GM23338 (cell line): ENCODE results near the gene CRYAA. TPM values are rescaled to one million over a fixed set of nuclear protein-coding genes. Genes with fewer than 3 reads are reported as not detected.

Experiments
- ATAC-seq: fragments of 200-7000 bp; cut with Tn5 transposase; 3 replicates; pipeline ENCODE4 v1.9.1; 2020
- DNase-seq: peaks from one replicate; pipeline ENCODE4 v3.0.0-alpha.2; 2015; ENCODE audit warnings: low spot score
- H2AFZ ChIP-seq: fragments of 200-600 bp; sonication (generic); 2 replicates; pipeline ENCODE4 v1.8.0; 2016; ENCODE audit warnings: antibody characterized with exemption, mild to moderate bottlenecking, moderate library complexity
- H3F3A ChIP-seq: fragments of 200-600 bp; sonication (generic); replicated peaks from 2 replicates; pipeline ENCODE4 v1.8.0; 2017; ENCODE audit warnings: antibody characterized with exemption, mixed run types, low read depth
- H3K27ac ChIP-seq: fragments of 200-600 bp; sonication (generic); 2 replicates; pipeline ENCODE4 v1.6.1; 2016; ENCODE audit warnings: low read depth
- H3K27me3 ChIP-seq: fragments of 200-600 bp; sonication (generic); 2 replicates; pipeline ENCODE4 v1.8.0; 2016; ENCODE audit warnings: mild to moderate bottlenecking, mixed run types, moderate library complexity; ENCODE audit not compliant: insufficient read depth
- H3K36me3 ChIP-seq: fragments of 200-600 bp; sonication (generic); 2 replicates; pipeline ENCODE4 v1.8.0; 2016; ENCODE audit warnings: mild to moderate bottlenecking; ENCODE audit not compliant: insufficient read depth
- H3K4me1 ChIP-seq: fragments of 200-600 bp; sonication (generic); 2 replicates; pipeline ENCODE4 v1.8.0; 2016; ENCODE audit warnings: mild to moderate bottlenecking, moderate library complexity; ENCODE audit not compliant: insufficient read depth
- H3K4me2 ChIP-seq: fragments of 200-600 bp; sonication (generic); 2 replicates; pipeline ENCODE4 v1.7.1; 2017; ENCODE audit warnings: mixed run types
- H3K4me3 ChIP-seq: fragments of 200-600 bp; sonication (generic); 2 replicates; pipeline ENCODE4 v1.6.1; 2016; ENCODE audit warnings: mixed run types
- H3K79me2 ChIP-seq: fragments of 200-600 bp; sonication (generic); replicated peaks from 2 replicates; pipeline ENCODE4 v1.8.0; 2017; ENCODE audit warnings: mild to moderate bottlenecking; ENCODE audit not compliant: insufficient read depth
- H3K9me2 ChIP-seq: fragments of 200-600 bp; sonication (generic); 2 replicates; pipeline ENCODE4 v1.8.0; 2017; ENCODE audit not compliant: insufficient read depth
- H4K20me1 ChIP-seq: fragments of 200-600 bp; sonication (generic); replicated peaks from 2 replicates; pipeline ENCODE4 v1.8.0; 2017; ENCODE audit warnings: mild to moderate bottlenecking; ENCODE audit not compliant: insufficient read depth
- H3K27ac Mint-ChIP-seq: 2 replicates; pipeline ENCODE4 v1.8.0; 2020; ENCODE audit warnings: inconsistent platforms, mild to moderate bottlenecking, moderate library complexity, mixed read lengths
- H3K27me3 Mint-ChIP-seq: 3 replicates; pipeline ENCODE4 v1.8.0; 2022; ENCODE audit warnings: low read depth, mild to moderate bottlenecking, moderate library complexity, mixed read lengths, inconsistent platforms; ENCODE audit not compliant: insufficient read depth, poor library complexity
- H3K36me3 Mint-ChIP-seq: 3 replicates; pipeline ENCODE4 v1.8.0; 2021; ENCODE audit warnings: low read depth, mild to moderate bottlenecking, inconsistent platforms, moderate library complexity, mixed read lengths
- H3K4me1 Mint-ChIP-seq: 3 replicates; pipeline ENCODE4 v1.8.0; 2020; ENCODE audit warnings: mild to moderate bottlenecking, inconsistent platforms, mixed read lengths
- H3K4me3 Mint-ChIP-seq: 3 replicates; pipeline ENCODE4 v1.8.0; 2021; ENCODE audit warnings: moderate library complexity, mild to moderate bottlenecking, inconsistent platforms, mixed read lengths
- H3K9me3 Mint-ChIP-seq: 3 replicates; pipeline ENCODE4 v1.8.0; 2020; ENCODE audit warnings: moderate library complexity, mild to moderate bottlenecking, inconsistent platforms, mixed read lengths
- CREB1 ChIP-seq: fragments of 250-450 bp; sonication (Bioruptor Pico); IDR thresholded peaks from 2 replicates; pipeline ENCODE4 v1.5.0; 2020; ENCODE audit warnings: low read depth, mild to moderate bottlenecking, moderate library complexity
- CTCF ChIP-seq, 2 experiments: fragments of 200-600 bp in 1 of 2; sonication (generic) in 1 of 2; conservative IDR thresholded peaks; 2 replicates each; pipeline versions ENCODE4 v1.5.1 to v1.6.1; 2016 to 2017; ENCODE audit warnings: antibody characterized with exemption in 2 of 2, low read depth in 2 of 2, mild to moderate bottlenecking in 2 of 2, moderate library complexity in 1 of 2
- ETS1 ChIP-seq: IDR thresholded peaks from 2 replicates; pipeline ENCODE4 v1.6.1; 2016; ENCODE audit warnings: antibody characterized with exemption
- EZH2 ChIP-seq: fragments of 200-600 bp; sonication (generic); IDR thresholded peaks from one replicate; pipeline ENCODE4 v1.8.0; 2017; ENCODE audit warnings: antibody characterized with exemption, mild to moderate bottlenecking, low read depth; ENCODE audit not compliant: unreplicated experiment
- EZH2phosphoT487 ChIP-seq: fragments of 200-600 bp; sonication (generic); IDR thresholded peaks from one replicate; pipeline ENCODE4 v1.8.1; 2018; ENCODE audit warnings: antibody characterized with exemption; ENCODE audit not compliant: unreplicated experiment
- JUNB ChIP-seq: IDR thresholded peaks from one replicate; pipeline ENCODE4 v1.6.1; 2016; ENCODE audit warnings: antibody characterized with exemption; ENCODE audit not compliant: unreplicated experiment
- NANOG ChIP-seq: IDR thresholded peaks from 2 replicates; pipeline ENCODE4 v1.6.1; 2016; ENCODE audit warnings: antibody characterized with exemption, borderline replicate concordance
- POLR2AphosphoS5 ChIP-seq: IDR thresholded peaks from 2 replicates; pipeline ENCODE4 v1.6.1; 2016; ENCODE audit warnings: antibody characterized with exemption, low read depth
- REST ChIP-seq: IDR thresholded peaks from one replicate; pipeline ENCODE4 v1.6.1; 2018; ENCODE audit warnings: antibody characterized with exemption; ENCODE audit not compliant: unreplicated experiment
- ZNF331 ChIP-seq: fragments of 250-450 bp; sonication (Bioruptor Pico); IDR thresholded peaks from 2 replicates; pipeline ENCODE4 v1.5.0; 2020; ENCODE audit warnings: low read depth, mild to moderate bottlenecking, moderate library complexity
- polyA plus RNA-seq: library from polyadenylated mRNA; unstranded; fragments of >200 nt; fragmentation: Nextera tagmentation; extraction: Ambion mirVana; gene quantifications from 2 replicates; pipeline ENCODE4 v1.2.1, GENCODE V29; 2016
- total RNA-seq: library from RNA; depleted of rRNA; stranded (reverse); fragments of >200 nt; shearing (Covaris generic); gene quantifications from 2 replicates; pipeline ENCODE4 v1.2.3, GENCODE V29; 2014

CRYAA gene
- total and polyA plus RNA-seq, 2 experiments from 2014 or later, result not detected

- TF ChIP-seq EZH2 (no peak), CREB1 (CRISPR knock-in tag) (no peak), ZNF331 (CRISPR knock-in tag) (no peak)
These were observed 28.0 kb downstream of the CRYAA start (continued) for GRCh38 chr21:43196826-43197225.

- ATAC-seq (no peak), DNase-seq (no peak)
- peaks cover 7% of the 10 kb centered on the region; the same call in 2 of the 3 replicates for H3K36me3 Mint-ChIP-seq
- Histone ChIP-seq H4K20me1 (no peaks in the 10 kb centered on the region), H3K4me2 (no peak overlapping the region), H3K9me2 (no peaks in the 10 kb centered on the region), H2AFZ (no peak overlapping the region), H3K36me3 (no peaks in the 10 kb centered on the region), H3K4me3 (no peak overlapping the region), H3K4me1 (peaks cover 6% of the 10 kb centered on the region; the same call in 1 of the 2 replicates), H3F3A (no peaks in the 10 kb centered on the region), H3K27me3 (no peaks in the 10 kb centered on the region), H3K27ac (no peak overlapping the region), H3K79me2 (no peaks in the 10 kb centered on the region)
- peaks cover 11% of the 10 kb centered on the region for H3K27me3 Mint-ChIP-seq
- TF ChIP-seq JUNB (no peak), CREB1 (CRISPR knock-in tag) (no peak), POLR2AphosphoS5 (no peak), CTCF (conservative IDR thresholded peaks at IDR 0.05; ENCODE audit: low read depth in 2 of 2) (no peak), EZH2phosphoT487 (no peak), REST (no peak), NANOG (no peak), ETS1 (no peak), EZH2 (no peak)
- H3K4me3 Mint-ChIP-seq, result no peak overlapping the region
- H3K9me3 Mint-ChIP-seq, result peaks cover 15% of the 10 kb centered on the region
- H3K4me1 Mint-ChIP-seq, result peaks cover 20% of the 10 kb centered on the region
- no peak overlapping the region for H3K27ac Mint-ChIP-seq
These were observed 29.6 kb downstream of the CRYAA start for GRCh38 chr21:43198376-43198775.
